ENCODE measurements around the gene ZBTB45.
A peak's percentile ranks its signal among the peaks of the same experiment; 100 is the strongest.
"Not testable (repeated sequence)": the region's sequence is repeated elsewhere in the genome, so short reads cannot be mapped to it uniquely, and the experiment has no call there.

Gene ZBTB45

DNA sequence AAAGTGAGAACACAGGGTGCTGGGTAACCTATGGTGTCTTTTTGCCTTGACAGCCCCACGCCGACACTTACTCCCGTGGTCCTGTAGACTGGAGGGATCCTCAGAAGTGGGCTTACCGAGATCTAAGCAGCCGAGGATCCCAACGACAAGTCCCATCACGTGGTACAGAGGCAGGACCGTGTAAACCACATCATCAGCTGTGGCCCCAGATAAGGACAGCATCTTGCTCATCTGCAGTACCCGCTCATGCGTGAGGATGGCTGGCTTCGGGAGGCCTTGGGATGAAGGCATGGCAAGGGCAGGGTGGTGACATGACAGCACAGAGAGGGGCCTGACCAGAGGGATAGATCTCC is 9.9 kb downstream of the ZBTB45 start:
- DNase-seq, result no peak

DNA sequence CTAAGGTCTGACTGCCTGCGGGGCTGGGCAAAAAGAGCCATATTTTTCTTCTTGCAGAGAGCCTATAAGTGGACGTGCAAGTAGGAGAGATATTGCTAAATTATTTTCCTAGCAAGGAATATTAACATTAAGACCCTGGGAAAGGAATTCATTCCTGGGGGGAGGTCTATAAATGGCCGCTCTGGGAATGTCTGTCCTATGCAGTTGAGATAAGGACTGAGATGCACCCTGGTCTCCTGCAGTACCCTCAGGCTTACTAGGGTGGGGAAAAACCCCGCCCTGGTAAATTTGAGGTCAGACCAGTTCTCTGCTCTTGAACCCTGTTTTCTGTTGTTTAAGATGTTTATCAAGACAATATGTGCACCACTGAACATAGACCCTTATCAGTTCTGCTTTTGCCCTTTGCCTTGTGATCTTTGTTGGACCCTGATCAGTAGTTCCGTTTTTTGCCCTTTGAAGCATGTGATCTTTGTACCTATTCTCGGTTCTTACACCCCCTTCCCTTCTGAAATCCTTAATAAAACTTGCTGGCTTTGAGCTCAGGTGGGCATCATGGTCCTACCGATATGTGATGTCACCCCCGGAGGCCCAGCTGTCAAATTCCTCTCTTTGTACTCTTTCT is 11.9 kb downstream of the ZBTB45 start:
- DNase-seq, result not testable (repeated sequence)

- DNase-seq, result no peak
These were observed 19.4 kb downstream of the ZBTB45 start for GRCh38 chr19:58500242-58500641.

DNA sequence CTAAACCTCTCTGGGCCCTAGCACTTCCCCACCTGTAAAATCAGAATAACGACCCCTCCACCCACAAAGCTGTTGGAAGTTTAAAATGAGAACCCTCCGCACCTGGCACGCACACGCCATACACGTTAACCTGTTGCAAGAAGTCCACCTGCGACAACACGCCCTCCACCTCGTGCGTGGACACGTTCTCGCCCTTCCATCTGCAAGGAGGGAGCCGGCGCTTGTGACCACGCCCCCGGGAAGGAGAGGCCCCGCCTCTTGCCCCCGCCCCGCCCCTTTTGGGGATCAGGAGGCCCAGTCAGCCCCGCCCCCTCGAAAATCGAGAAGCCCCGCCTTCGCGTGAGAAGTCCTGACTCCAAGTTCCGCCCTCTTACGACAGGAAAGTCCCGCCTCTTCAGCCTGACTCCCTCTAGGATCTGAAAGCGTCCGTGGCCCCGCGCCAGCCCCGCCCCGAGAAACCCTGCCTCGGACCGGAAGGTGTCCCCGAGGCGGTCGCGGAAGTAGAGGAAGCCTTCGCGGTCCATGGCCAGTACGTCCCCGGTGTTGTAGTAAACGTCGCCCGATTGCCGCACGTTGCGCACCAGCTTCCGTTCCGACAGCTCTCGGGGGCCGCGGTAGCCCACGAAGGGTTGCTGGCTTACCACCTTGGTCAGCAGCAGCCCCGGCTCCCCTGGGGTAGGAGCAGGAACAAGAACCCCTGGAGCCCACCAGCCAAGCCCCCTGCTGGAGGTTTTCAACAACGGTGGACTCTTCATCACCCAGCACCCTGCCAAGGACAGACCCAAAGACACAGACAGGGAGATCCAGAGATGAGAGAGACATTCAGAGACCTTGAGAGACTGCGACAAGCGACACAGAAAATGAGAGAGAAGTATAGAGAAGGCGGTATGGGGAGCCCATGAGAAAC is 20.3 kb downstream of the ZBTB45 start:
- DNase-seq, result peak; percentile 89

DNA sequence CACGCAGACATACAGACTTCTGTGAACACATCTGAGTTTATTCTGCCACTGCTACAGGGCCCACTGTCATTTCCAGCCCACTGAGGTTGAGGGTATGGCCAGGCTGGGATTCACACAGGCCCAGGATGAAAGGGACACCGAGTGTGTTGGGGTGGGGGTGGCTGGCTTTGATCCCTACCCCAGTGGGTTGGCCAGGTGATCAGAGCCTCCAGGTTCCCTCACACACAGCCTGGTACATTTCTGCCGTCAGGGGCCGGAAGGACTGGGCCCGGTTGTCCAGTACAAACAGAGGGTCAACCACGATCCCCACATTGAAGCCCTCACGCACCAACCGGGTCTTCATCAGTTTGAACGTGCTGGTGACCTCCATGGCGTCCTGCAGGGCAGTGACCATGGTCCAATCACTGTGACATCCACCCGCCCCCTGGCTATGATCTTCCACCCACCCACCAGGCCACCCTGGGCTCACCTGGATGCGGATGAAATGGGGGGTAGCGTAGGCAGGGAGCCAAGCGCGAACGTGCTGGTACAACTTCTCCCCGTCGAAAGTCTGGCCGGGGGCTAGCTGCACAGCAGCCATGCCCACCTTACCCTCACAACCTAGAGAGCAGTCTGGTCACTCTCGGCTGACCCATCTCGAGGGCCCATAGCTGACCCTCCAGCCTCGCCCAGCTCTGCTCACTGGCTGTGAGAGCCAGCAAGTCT is 21.1 kb downstream of the ZBTB45 start:
- DNase-seq, result no peak

DNA sequence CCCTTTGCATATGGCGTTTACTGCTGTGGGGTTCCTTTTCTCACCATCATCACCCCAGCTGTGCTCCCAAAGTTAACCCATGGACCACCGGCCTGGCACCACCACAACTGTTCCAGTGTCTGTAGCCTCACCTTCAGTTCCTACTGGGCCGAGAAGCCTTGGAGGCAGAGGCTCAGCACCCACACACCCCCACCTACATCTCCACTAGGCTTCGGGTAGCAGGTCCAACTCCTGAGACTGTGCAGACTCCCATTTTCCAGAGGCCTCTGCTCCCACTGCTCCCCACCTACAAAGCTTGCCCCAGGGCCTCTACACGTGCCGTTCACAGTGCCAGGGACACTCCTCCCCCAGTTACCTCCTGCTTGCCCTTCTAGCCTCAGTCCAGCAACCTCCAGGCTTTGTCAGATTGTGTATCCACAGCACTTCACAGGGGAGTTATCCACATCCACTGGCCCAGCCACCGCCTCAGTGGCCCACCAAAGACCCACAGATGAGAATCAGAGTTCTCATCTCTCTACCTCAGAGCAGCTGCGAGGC is 21.9 kb downstream of the ZBTB45 start:
- DNase-seq, result no peak

GRCh38 chr19:58492265-58492664 is 27.3 kb downstream of the ZBTB45 start:
- no peak for DNase-seq

DNA sequence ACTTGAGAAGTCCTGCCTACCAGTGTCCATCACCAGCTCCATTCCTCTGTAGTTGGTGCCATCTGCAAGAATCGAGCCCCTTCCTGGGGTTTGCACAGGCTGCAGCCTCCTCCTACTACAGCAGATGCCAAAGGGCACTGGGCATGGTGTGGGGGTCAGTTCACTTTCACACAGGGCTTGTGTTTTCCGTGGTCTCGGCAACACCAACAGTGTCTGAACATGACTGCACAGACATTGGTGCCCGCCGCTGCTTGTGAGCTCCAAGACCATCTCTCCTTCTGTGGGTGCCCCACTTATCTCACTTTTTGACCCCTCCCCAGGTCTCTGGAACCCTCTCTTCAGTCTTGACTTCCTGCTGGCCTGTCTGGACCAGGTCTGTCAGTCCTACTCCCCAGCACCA is 28.2 kb downstream of the ZBTB45 start:
- DNase-seq, result no peak

DNA sequence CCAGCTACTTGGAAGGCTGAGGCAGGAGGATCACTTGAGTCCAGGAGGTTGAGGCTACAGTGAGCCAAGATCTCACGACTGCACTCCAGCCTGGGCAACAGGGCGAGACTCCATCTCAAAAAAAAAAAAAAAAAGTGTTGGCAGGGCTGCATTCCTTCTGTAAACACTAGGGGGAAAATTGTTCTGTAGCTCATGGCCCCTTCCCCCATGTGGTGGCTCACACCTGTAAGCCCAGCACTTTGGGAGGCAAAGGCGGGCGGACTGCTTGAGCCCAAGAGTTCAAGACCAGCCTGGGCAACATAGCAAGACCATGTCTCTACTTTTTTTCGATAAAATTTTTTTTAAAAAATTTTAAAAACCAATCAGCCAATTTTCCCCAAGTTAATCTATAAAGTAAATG is 35.3 kb downstream of the ZBTB45 start:
- DNase-seq, result not testable (repeated sequence)

- no peak for DNase-seq
These were observed 35.8 kb downstream of the ZBTB45 start for GRCh38 chr19:58483776-58484175.

- no peak for DNase-seq
These were observed 37.2 kb downstream of the ZBTB45 start for GRCh38 chr19:58482372-58482771.

DNA sequence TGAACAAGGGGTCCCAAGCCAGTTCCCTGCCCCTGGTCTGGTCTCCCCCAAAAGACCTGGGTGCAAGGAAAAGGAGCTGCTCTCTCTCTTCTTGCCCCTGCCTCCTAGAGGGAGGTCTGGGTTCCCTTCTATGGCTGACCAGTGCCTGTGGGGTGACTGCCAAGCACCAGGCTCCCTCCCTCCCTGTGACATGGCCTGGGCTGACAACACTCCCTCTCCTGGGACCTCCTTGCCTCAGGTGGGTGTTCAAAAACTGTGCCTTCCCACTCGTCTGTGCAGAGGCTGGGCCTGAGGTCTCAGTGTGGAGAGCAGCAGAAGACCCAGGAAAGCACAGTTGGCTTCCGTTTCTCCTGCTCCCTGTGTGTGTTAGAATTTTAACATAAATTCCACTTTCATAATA is 38.8 kb downstream of the ZBTB45 start:
- no peak for DNase-seq

DNA sequence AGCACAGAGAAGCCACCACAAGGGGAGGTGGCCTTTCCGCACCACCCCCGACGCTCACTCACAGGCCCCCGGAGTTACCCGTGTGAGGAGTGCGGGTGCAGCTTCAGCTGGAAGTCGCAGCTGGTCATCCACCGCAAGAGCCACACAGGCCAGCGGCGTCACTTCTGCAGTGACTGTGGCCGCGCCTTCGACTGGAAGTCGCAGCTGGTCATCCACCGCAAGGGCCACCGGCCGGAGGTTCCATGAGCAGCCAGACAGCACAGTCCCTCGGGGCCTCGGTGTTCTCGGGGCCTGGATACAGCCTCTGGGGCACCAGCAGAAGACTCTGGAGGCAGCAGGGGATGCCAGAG is 39.2 kb downstream of the ZBTB45 start:
- no peak for DNase-seq

GRCh38 chr19:58479736-58480480 is 39.7 kb downstream of the ZBTB45 start:
- no peak for DNase-seq

GRCh38 chr19:58479303-58479702 is 40.3 kb downstream of the ZBTB45 start:
- DNase-seq, result no peak

DNA sequence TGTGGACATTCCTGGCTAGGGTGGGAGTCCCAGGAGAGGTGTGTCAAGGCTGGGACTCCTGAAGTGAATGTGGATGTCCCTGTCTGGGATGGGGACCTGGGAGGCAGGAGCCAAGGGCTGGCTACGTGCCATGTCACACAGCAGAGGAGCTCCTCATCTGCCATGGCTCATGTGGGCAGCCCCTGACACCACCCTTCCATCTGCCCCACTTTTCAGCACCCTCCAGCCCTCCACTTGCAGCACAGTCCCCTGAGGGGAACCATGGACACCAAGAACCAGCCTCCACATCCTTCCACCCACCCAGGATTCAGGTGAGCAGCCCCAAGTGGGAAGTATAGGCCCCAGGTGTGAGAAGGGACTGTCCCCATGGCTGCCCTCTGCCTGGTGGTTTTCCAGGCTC is 41.7 kb downstream of the ZBTB45 start:
- DNase-seq, result no peak

GRCh38 chr19:58477130-58477529 is 42.5 kb downstream of the ZBTB45 start:
- no peak for DNase-seq

GRCh38 chr19:58476498-58477015 is 43.1 kb downstream of the ZBTB45 start:
- no peak for DNase-seq

- DNase-seq, result peak; percentile 83
These were observed 43.7 kb downstream of the ZBTB45 start, which contains the start of gene ZNF446 for GRCh38 chr19:58475714-58476497. TSS of gene ZNF446 (plus strand) at chr19:58476352. CDS start at chr19:58477219, 867 bp downstream.

DNA sequence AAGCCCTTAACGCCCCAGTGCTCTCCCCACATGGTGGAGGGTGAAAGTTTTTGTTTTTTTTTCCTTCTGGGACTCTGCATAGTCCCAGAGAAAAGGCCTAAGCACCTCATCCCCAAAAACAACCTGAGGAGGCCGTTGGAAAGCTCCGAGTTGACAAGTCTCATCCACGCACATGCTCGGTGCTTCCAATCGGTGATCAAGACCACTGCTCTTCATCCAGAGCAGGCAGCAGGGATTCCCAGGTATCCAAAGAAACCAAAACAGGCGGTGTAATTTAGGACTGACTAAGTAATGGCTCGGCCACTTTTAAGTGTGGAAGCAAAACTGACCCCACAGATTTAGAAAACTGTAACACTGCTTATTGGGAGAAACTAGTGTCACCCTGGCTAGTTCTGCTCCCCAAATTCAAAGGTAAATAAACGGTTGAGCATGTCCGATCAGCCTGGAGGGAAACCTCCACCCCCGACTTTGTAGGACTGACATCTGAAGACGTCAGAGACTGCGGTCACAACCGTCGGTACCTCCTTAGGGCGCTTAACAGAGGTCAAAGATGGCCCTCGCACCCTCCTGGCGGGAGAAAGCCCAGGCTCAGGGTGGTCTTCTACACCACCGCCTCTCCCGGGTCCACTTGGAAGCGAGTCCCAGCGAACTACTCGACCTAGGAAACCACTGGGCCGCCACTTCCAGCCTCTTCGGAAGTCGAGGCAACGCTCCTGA is 44.5 kb downstream of the ZBTB45 start:
- no peak for DNase-seq
